Trophoblast cell (in vitro differentiated cells and primary cell): ENCODE measurements around the gene RIC8A.

ENCODE experiments used
- DNase-seq, 2 donors: peaks; one replicate each; pipeline ENCODE4 v3.0.0-alpha.2; 2016
- H2AFZ ChIP-seq: 2 replicates; pipeline ENCODE4 v1.6.1; 2013; ENCODE audit warnings: low read length, moderate library complexity, mild to moderate bottlenecking; ENCODE audit not compliant: insufficient read depth, poor library complexity
- H2AK5ac ChIP-seq: 2 replicates; pipeline ENCODE4 v1.6.1; 2013; ENCODE audit warnings: mild to moderate bottlenecking, low read length
- H2BK120ac ChIP-seq: 2 replicates; pipeline ENCODE4 v1.6.1; 2013; ENCODE audit warnings: low read length, mild to moderate bottlenecking, moderate library complexity; ENCODE audit not compliant: insufficient read depth, poor library complexity
- H2BK12ac ChIP-seq: 2 replicates; pipeline ENCODE4 v1.6.1; 2013; ENCODE audit warnings: mild to moderate bottlenecking, low read length, moderate library complexity
- H2BK5ac ChIP-seq: 2 replicates; pipeline ENCODE4 v1.6.1; 2013; ENCODE audit warnings: low read length, low read depth, moderate library complexity, mild to moderate bottlenecking; ENCODE audit not compliant: poor library complexity
- H3K14ac ChIP-seq: 2 replicates; pipeline ENCODE4 v1.6.1; 2013; ENCODE audit warnings: mild to moderate bottlenecking, low read length
- H3K18ac ChIP-seq: 2 replicates; pipeline ENCODE4 v1.6.1; 2013; ENCODE audit warnings: mild to moderate bottlenecking, low read length
- H3K23ac ChIP-seq: 2 replicates; pipeline ENCODE4 v1.6.1; 2013; ENCODE audit warnings: low read length
- H3K27ac ChIP-seq: 2 replicates; pipeline ENCODE4 v1.5.1; 2013; ENCODE audit warnings: low read depth, mild to moderate bottlenecking, inconsistent platforms, low read length, moderate library complexity
- H3K27me3 ChIP-seq: 2 replicates; pipeline ENCODE4 v1.6.1; 2013; ENCODE audit warnings: inconsistent platforms, mild to moderate bottlenecking, low read length, moderate library complexity; ENCODE audit not compliant: insufficient read depth
- H3K36me3 ChIP-seq, 2 experiments: 1 replicate in 1 of 2; 2 replicates in 1 of 2; pipeline ENCODE4 v1.6.1; 2013; ENCODE audit warnings: low read length in 2 of 2, mild to moderate bottlenecking in 2 of 2, moderate library complexity in 1 of 2; ENCODE audit not compliant: insufficient read depth in 2 of 2, control insufficient read depth in 1 of 2
- H3K4ac ChIP-seq: 2 replicates; pipeline ENCODE4 v1.6.1; 2013; ENCODE audit warnings: low read depth, mild to moderate bottlenecking, low read length, moderate library complexity
- H3K4me1 ChIP-seq, 2 experiments: 1 replicate in 1 of 2; 2 replicates in 1 of 2; pipeline ENCODE4 v1.6.1; 2013; ENCODE audit warnings: low read length in 2 of 2, mild to moderate bottlenecking in 2 of 2, moderate library complexity in 1 of 2; ENCODE audit not compliant: insufficient read depth in 2 of 2, control insufficient read depth in 1 of 2
- H3K4me2 ChIP-seq: 2 replicates; pipeline ENCODE4 v1.6.1; 2013; ENCODE audit warnings: inconsistent platforms, mild to moderate bottlenecking, low read length, moderate library complexity
- H3K4me3 ChIP-seq: 2 replicates; pipeline ENCODE4 v1.5.1; 2013; ENCODE audit warnings: mild to moderate bottlenecking, low read depth, low read length, inconsistent platforms
- H3K79me1 ChIP-seq: one replicate; pipeline ENCODE4 v1.6.1; 2013; ENCODE audit warnings: low read length
- H3K79me2 ChIP-seq: 2 replicates; pipeline ENCODE4 v1.6.1; 2013; ENCODE audit warnings: low read length, mild to moderate bottlenecking; ENCODE audit not compliant: control insufficient read depth, insufficient read depth, poor library complexity
- H3K9ac ChIP-seq: 2 replicates; pipeline ENCODE4 v1.6.1; 2013; ENCODE audit warnings: mild to moderate bottlenecking, low read length
- H3K9me3 ChIP-seq: 2 replicates; pipeline ENCODE4 v1.6.1; 2013; ENCODE audit warnings: low read depth, mild to moderate bottlenecking, control low read depth, inconsistent platforms, low read length; ENCODE audit not compliant: insufficient read depth
- H4K12ac ChIP-seq: 2 replicates; pipeline ENCODE4 v1.6.1; 2013; ENCODE audit warnings: low read depth, mild to moderate bottlenecking, low read length, moderate library complexity
- H4K8ac ChIP-seq: 2 replicates; pipeline ENCODE4 v1.6.1; 2013; ENCODE audit warnings: low read depth, mild to moderate bottlenecking, low read length, moderate library complexity
- H4K91ac ChIP-seq: one replicate; pipeline ENCODE4 v1.6.1; 2013; ENCODE audit warnings: low read depth, mild to moderate bottlenecking, low read length, moderate library complexity
- WGBS: extraction: QIAGEN DNeasy Blood & Tissue Kit; methylation state at CpG from one replicate; pipeline ENCODE4 v1.1.7; 2013; ENCODE audit warnings: missing lambda C conversion rate; ENCODE audit not compliant: insufficient read length, insufficient coverage; ENCODE audit errors: extremely low coverage; 5-methylcytosine and 5-hydroxymethylcytosine counted together

RIC8A gene

GRCh38 chr11:203056-203944 is 4.2 kb upstream of the RIC8A start:
- no peak overlapping the region for H3K14ac ChIP-seq
- H4K8ac ChIP-seq: no peak overlapping the region
- DNase-seq: no peak
- H3K18ac ChIP-seq: no peak overlapping the region
- no CpG with 5 or more reads among the region's 7 CpGs for WGBS
- no peak overlapping the region for H2BK120ac ChIP-seq
- no peak overlapping the region for H3K4me3 ChIP-seq
- H3K4ac ChIP-seq: no peak overlapping the region
- H3K4me2 ChIP-seq: no peak overlapping the region
- H3K27me3 ChIP-seq: no peaks in the 10 kb centered on the region
- H2BK5ac ChIP-seq: no peak overlapping the region
- no peak overlapping the region for H3K23ac ChIP-seq
- peaks cover 9 to 14% of the 10 kb centered on the region in 2 experiments for H3K4me1 ChIP-seq
- no peak overlapping the region for H3K27ac ChIP-seq
- H3K79me1 ChIP-seq: peaks cover 14% of the 10 kb centered on the region
- no peak overlapping the region for H3K9ac ChIP-seq
- H2AFZ ChIP-seq: no peak overlapping the region
- H2BK12ac ChIP-seq: no peak overlapping the region
- H4K91ac ChIP-seq: no peak overlapping the region
- H4K12ac ChIP-seq: no peak overlapping the region
- H3K9me3 ChIP-seq: no peaks in the 10 kb centered on the region
- peaks cover 35 to 38% of the 10 kb centered on the region in 2 experiments for H3K36me3 ChIP-seq
- H2AK5ac ChIP-seq: no peak overlapping the region
- H3K79me2 ChIP-seq: peaks cover 20% of the 10 kb centered on the region

DNA sequence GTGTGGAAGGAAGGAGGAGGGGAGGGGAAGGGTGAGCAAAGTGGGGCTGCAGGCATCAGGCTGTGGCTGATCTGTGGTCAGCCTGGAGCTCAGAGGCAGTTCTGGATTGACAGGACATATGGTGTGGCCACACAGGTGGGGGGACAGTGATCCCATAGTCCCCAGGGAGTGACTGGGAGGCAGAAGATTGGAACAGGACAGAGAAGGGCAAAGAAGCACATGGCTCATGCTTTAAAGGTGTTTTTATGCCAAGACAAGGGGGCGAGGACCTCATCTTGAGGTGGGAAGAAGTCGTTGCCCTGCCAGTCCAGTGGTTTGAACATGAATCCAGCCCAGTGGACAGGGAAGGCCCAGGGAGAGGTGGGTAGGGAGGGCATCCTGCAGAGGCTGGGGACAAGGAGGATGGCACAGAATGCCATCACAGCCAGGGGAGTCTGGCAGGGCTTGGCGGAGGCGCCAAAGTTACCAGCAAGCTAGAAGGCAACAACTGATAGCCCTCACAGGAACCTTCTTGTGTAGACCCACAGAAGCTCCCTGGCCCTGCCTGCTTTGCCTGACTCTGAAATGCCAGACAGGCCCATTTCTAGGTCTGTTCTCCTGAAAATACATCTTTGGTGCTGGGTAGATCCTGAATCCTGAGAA is 3.4 kb upstream of the RIC8A start:
- Histone ChIP-seq H3K36me3 (peaks cover 35 to 38% of the 10 kb centered on the region in 2 experiments), H3K4ac (no peak overlapping the region), H3K4me2 (no peak overlapping the region), H3K79me2 (peaks cover 24% of the 10 kb centered on the region), H2BK120ac (no peak overlapping the region), H2BK5ac (no peak overlapping the region), H3K27me3 (no peaks in the 10 kb centered on the region), H3K18ac (no peak overlapping the region), H3K23ac (no peak overlapping the region), H3K14ac (no peak overlapping the region), H3K9me3 (no peaks in the 10 kb centered on the region), H2BK12ac (no peak overlapping the region), H3K79me1 (peaks cover 18% of the 10 kb centered on the region), H3K4me1 (peaks cover 9 to 14% of the 10 kb centered on the region in 2 experiments), H3K4me3 (no peak overlapping the region), H3K9ac (no peak overlapping the region), H2AK5ac (no peak overlapping the region), H2AFZ (no peak overlapping the region), H4K8ac (no peak overlapping the region), H3K27ac (no peak overlapping the region), H4K91ac (no peak overlapping the region), H4K12ac (no peak overlapping the region)
- no CpG with 5 or more reads among the region's 4 CpGs for WGBS
- DNase-seq: no peak

DNA sequence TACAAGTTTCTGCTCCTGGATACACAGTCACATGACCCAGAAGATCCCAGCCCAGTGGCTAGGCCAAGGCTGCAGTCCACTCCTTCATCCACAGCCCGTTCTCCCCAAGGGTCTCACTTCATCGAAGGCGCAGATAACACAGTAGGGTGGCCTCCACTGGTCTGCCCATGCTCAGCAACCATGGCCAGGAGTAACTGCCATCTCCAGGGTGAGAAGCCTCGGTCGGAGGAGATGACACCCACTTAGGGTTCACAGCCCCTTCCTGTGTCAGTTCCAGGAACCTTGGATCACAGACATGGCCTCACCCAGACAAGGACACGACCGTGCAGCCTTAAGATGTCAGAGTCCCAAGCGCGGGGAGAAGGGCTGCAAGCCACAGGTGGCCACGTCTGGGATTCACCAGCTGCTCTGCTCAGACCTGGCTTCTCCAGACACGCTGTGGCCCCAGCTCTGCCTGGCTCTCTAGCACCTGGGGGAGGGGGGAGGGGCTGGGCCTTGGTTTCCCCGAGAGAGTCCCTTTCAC is 2.9 kb upstream of the RIC8A start:
- H3K4ac ChIP-seq: no peak overlapping the region
- no peak overlapping the region for H2AFZ ChIP-seq
- no peak overlapping the region for H2AK5ac ChIP-seq
- no peak overlapping the region for H4K91ac ChIP-seq
- H2BK5ac ChIP-seq: no peak overlapping the region
- H3K27me3 ChIP-seq: no peaks in the 10 kb centered on the region
- DNase-seq: no peak
- no peak overlapping the region for H3K18ac ChIP-seq
- no peaks in the 10 kb centered on the region for H3K9me3 ChIP-seq
- H3K79me1 ChIP-seq: peaks cover 21% of the 10 kb centered on the region
- H3K27ac ChIP-seq: no peak overlapping the region
- H3K36me3 ChIP-seq: peaks cover 39 to 42% of the 10 kb centered on the region in 2 experiments
- H2BK120ac ChIP-seq: no peak overlapping the region
- no peak overlapping the region for H3K4me3 ChIP-seq
- no peak overlapping the region for H4K12ac ChIP-seq
- H3K4me1 ChIP-seq: peaks cover 13 to 19% of the 10 kb centered on the region in 2 experiments
- no peak overlapping the region for H2BK12ac ChIP-seq
- H3K79me2 ChIP-seq: peaks cover 29% of the 10 kb centered on the region
- no peak overlapping the region for H4K8ac ChIP-seq
- no peak overlapping the region for H3K9ac ChIP-seq
- no peak overlapping the region for H3K23ac ChIP-seq
- H3K4me2 ChIP-seq: no peak overlapping the region
- no CpG with 5 or more reads among the region's 12 CpGs for WGBS
- no peak overlapping the region for H3K14ac ChIP-seq

- H3K4me2 ChIP-seq: no peak overlapping the region
- no peak for DNase-seq
- H4K12ac ChIP-seq: no peak overlapping the region
- H2BK120ac ChIP-seq: no peak overlapping the region
- peaks cover 43 to 47% of the 10 kb centered on the region in 2 experiments for H3K36me3 ChIP-seq
- no peak overlapping the region for H3K4me3 ChIP-seq
- peak overlapping the region; percentile 15 for H3K18ac ChIP-seq
- no peak overlapping the region for H3K9ac ChIP-seq
- no peaks in the 10 kb centered on the region for H3K9me3 ChIP-seq
- peaks cover 19 to 26% of the 10 kb centered on the region in 2 experiments for H3K4me1 ChIP-seq
- no CpG with 5 or more reads among the region's 16 CpGs for WGBS
- H2AFZ ChIP-seq: no peak overlapping the region
- no peak overlapping the region for H3K23ac ChIP-seq
- peaks cover 34% of the 10 kb centered on the region for H3K79me2 ChIP-seq
- H2BK12ac ChIP-seq: no peak overlapping the region
- no peak overlapping the region for H2BK5ac ChIP-seq
- H3K27me3 ChIP-seq: no peaks in the 10 kb centered on the region
- H3K14ac ChIP-seq: no peak overlapping the region
- H3K27ac ChIP-seq: no peak overlapping the region
- H2AK5ac ChIP-seq: no peak overlapping the region
- no peak overlapping the region for H4K8ac ChIP-seq
- peaks cover 24% of the 10 kb centered on the region for H3K79me1 ChIP-seq
- peak overlapping the region; percentile 44 for H3K4ac ChIP-seq
- no peak overlapping the region for H4K91ac ChIP-seq
Measured at GRCh38 chr11:205221-206001, 2.1 kb upstream of the RIC8A start.
